ENCODE data around the gene MIDN.
A peak's percentile ranks its signal among the peaks of the same experiment; 100 is the strongest.

MIDN gene

GRCh38 chr19:1238369-1239303 lies 9.7 kb upstream of the MIDN start:
- Histone ChIP-seq H3K4me2 (peak overlapping the region; percentile 100), H4K20me1 (peaks cover 35% of the 10 kb centered on the region), H3K36me3 (peaks cover 6% of the 10 kb centered on the region; the same call in 1 of the 2 replicates), H3K9ac (no peak overlapping the region), H3K4me1 (peaks cover 58% of the 10 kb centered on the region), H3K4me3 (peak overlapping the region; percentile 78), H3K9me3 (no peaks in the 10 kb centered on the region), H3K27me3 (peaks cover 54% of the 10 kb centered on the region), H3K27ac (no peak overlapping the region)
- TF ChIP-seq Cebpa-rat (IDR thresholded peaks at IDR 0.05): no peak

GRCh38 chr19:1239420-1239795 lies 9.0 kb upstream of the MIDN start:
- Histone ChIP-seq H3K4me2 (peak overlapping the region; percentile 98), H3K9me3 (no peaks in the 10 kb centered on the region), H3K4me3 (peak overlapping the region; percentile 95; the same call in 1 of the 2 replicates), H4K20me1 (peaks cover 42% of the 10 kb centered on the region), H3K4me1 (peaks cover 66% of the 10 kb centered on the region), H3K27ac (no peak overlapping the region), H3K36me3 (peaks cover 13% of the 10 kb centered on the region; the same call in 1 of the 2 replicates), H3K27me3 (peaks cover 54% of the 10 kb centered on the region), H3K9ac (no peak overlapping the region)
- no peak for TF ChIP-seq Cebpa-rat (IDR thresholded peaks at IDR 0.05)

- no peak for TF ChIP-seq Cebpa-rat (IDR thresholded peaks at IDR 0.05)
- peaks cover 73% of the 10 kb centered on the region for H3K4me1 ChIP-seq
- H3K36me3 ChIP-seq: peaks cover 13% of the 10 kb centered on the region; the same call in 1 of the 2 replicates
- H3K9ac ChIP-seq: peak overlapping the region; percentile 50; the same call in 1 of the 2 replicates
- peaks cover 49% of the 10 kb centered on the region for H3K27me3 ChIP-seq
- H3K4me3 ChIP-seq: peak overlapping the region; percentile 95
- H3K4me2 ChIP-seq: peak overlapping the region; percentile 98
- peaks cover 46% of the 10 kb centered on the region for H4K20me1 ChIP-seq
- H3K9me3 ChIP-seq: no peaks in the 10 kb centered on the region
- H3K27ac ChIP-seq: no peak overlapping the region
These were observed 8.3 kb upstream of the MIDN start for GRCh38 chr19:1239796-1240737.

GRCh38 chr19:1240925-1241324 lies 7.5 kb upstream of the MIDN start:
- peak overlapping the region; percentile 95; the same call in 1 of the 2 replicates for H3K9ac ChIP-seq
- peaks cover 81% of the 10 kb centered on the region for H3K4me1 ChIP-seq
- peaks cover 13% of the 10 kb centered on the region; the same call in 1 of the 2 replicates for H3K36me3 ChIP-seq
- no peaks in the 10 kb centered on the region for H3K9me3 ChIP-seq
- peak overlapping the region; percentile 95; the same call in 1 of the 2 replicates for H3K27ac ChIP-seq
- no peak for TF ChIP-seq Cebpa-rat (IDR thresholded peaks at IDR 0.05)
- peaks cover 41% of the 10 kb centered on the region for H3K27me3 ChIP-seq
- peak overlapping the region; percentile 95 for H3K4me3 ChIP-seq
- H3K4me2 ChIP-seq: peak overlapping the region; percentile 98
- H4K20me1 ChIP-seq: peaks cover 42% of the 10 kb centered on the region

GRCh38 chr19:1241417-1242095 lies 6.8 kb upstream of the MIDN start, which contains the start of gene ATP5F1D:
ATP5F1D (plus strand) TSS chr19:1241751; CDS start chr19:1241851, 100 bp downstream.
- Histone ChIP-seq H3K27me3 (peaks cover 35% of the 10 kb centered on the region), H3K36me3 (peaks cover 13% of the 10 kb centered on the region; the same call in 1 of the 2 replicates), H3K9me3 (no peaks in the 10 kb centered on the region), H3K4me1 (peaks cover 82% of the 10 kb centered on the region), H3K9ac (peak within 1 kb of the TSS; percentile 95), H3K4me2 (peak within 1 kb of the TSS; percentile 98), H3K27ac (peak within 1 kb of the TSS; percentile 95), H3K4me3 (peak within 1 kb of the TSS; percentile 95), H4K20me1 (peaks cover 42% of the 10 kb centered on the region)
- no peak for TF ChIP-seq Cebpa-rat (IDR thresholded peaks at IDR 0.05)

- peak overlapping the region; percentile 95 for H3K9ac ChIP-seq
- peak overlapping the region; percentile 95 for H3K4me3 ChIP-seq
- peaks cover 10% of the 10 kb centered on the region for H3K27me3 ChIP-seq
- H3K36me3 ChIP-seq: peaks cover 13% of the 10 kb centered on the region; the same call in 1 of the 2 replicates
- peak overlapping the region; percentile 98 for H3K4me2 ChIP-seq
- peak overlapping the region; percentile 61 for H3K27ac ChIP-seq
- H3K4me1 ChIP-seq: peaks cover 78% of the 10 kb centered on the region
- peaks cover 35% of the 10 kb centered on the region for H4K20me1 ChIP-seq
- no peaks in the 10 kb centered on the region for H3K9me3 ChIP-seq
- TF ChIP-seq Cebpa-rat (IDR thresholded peaks at IDR 0.05): no peak
These were observed 4.4 kb upstream of the MIDN start for GRCh38 chr19:1243768-1244692.

GRCh38 chr19:1244693-1245451 lies 3.5 kb upstream of the MIDN start:
- peak overlapping the region; percentile 61 for H3K27ac ChIP-seq
- peak overlapping the region; percentile 68 for H3K9ac ChIP-seq

More at GRCh38 chr19:1244693-1245451, 3.5 kb upstream of the MIDN start:
- Histone ChIP-seq H3K36me3 (peaks cover 14% of the 10 kb centered on the region; the same call in 1 of the 2 replicates), H3K4me2 (peak overlapping the region; percentile 98), H3K9me3 (no peaks in the 10 kb centered on the region), H3K4me1 (peaks cover 72% of the 10 kb centered on the region), H4K20me1 (peaks cover 37% of the 10 kb centered on the region), H3K4me3 (peak overlapping the region; percentile 58), H3K27me3 (peaks cover 1% of the 10 kb centered on the region)
- no peak for TF ChIP-seq Cebpa-rat (IDR thresholded peaks at IDR 0.05)
